Lower leg skin (tissue), 3 donors: ENCODE results near the gene RFTN2.

ENCODE experiments used
- POLR2A ChIP-seq, 2 donors: fragments of 450-650 bp; IDR thresholded peaks; one replicate each; pipeline ENCODE4 v1.6.1; 2016 to 2017; ENCODE audit warnings: antibody characterized with exemption in 2 of 2, mild to moderate bottlenecking in 1 of 2, moderate library complexity in 1 of 2
- TF ChIP-seq, protein P1 (sequence below), 3 donors: fragments of 450-650 bp; IDR thresholded peaks; one replicate each; pipeline ENCODE4 v1.5.1; 2016; ENCODE audit warnings: antibody characterized with exemption in 3 of 3, mild to moderate bottlenecking in 3 of 3, moderate library complexity in 2 of 3

DNA sequence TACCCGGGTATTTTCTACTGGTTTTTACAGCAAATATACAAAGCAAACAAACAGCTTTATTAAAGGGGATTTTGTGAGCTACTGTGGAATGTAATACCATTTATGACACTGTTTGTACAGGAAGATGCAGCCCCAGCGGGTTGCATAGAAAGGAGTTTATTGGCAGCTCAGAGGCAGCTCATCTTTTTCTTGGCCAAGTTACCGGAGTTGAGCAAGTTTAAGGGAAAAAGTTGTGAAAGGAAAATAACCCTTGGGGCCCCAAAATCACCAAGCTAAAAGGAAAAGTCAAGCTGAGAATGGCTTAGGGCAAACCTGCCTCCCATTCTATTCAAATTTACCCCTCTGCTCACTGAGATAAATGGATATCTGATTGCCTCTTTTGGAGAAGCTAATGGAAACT is 98.8 kb downstream of the RFTN2 start:
- no peak for TF ChIP-seq POLR2A (IDR thresholded peaks at IDR 0.05)
- TF ChIP-seq, protein P1, sequence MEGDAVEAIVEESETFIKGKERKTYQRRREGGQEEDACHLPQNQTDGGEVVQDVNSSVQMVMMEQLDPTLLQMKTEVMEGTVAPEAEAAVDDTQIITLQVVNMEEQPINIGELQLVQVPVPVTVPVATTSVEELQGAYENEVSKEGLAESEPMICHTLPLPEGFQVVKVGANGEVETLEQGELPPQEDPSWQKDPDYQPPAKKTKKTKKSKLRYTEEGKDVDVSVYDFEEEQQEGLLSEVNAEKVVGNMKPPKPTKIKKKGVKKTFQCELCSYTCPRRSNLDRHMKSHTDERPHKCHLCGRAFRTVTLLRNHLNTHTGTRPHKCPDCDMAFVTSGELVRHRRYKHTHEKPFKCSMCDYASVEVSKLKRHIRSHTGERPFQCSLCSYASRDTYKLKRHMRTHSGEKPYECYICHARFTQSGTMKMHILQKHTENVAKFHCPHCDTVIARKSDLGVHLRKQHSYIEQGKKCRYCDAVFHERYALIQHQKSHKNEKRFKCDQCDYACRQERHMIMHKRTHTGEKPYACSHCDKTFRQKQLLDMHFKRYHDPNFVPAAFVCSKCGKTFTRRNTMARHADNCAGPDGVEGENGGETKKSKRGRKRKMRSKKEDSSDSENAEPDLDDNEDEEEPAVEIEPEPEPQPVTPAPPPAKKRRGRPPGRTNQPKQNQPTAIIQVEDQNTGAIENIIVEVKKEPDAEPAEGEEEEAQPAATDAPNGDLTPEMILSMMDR (IDR thresholded peaks at IDR 0.05) = no peak
